GM18873 (cell line): ENCODE measurements around the gene CRYBA2.

Source experiments
- ATAC-seq: cut with Tn5 transposase; IDR thresholded peaks from one replicate; pipeline ENCODE4 v1.9.1; 2021; ENCODE audit warnings: mild to moderate bottlenecking, moderate library complexity, moderate number of reproducible peaks; ENCODE audit not compliant: unreplicated experiment, low FRiP score

CRYBA2 gene

DNA sequence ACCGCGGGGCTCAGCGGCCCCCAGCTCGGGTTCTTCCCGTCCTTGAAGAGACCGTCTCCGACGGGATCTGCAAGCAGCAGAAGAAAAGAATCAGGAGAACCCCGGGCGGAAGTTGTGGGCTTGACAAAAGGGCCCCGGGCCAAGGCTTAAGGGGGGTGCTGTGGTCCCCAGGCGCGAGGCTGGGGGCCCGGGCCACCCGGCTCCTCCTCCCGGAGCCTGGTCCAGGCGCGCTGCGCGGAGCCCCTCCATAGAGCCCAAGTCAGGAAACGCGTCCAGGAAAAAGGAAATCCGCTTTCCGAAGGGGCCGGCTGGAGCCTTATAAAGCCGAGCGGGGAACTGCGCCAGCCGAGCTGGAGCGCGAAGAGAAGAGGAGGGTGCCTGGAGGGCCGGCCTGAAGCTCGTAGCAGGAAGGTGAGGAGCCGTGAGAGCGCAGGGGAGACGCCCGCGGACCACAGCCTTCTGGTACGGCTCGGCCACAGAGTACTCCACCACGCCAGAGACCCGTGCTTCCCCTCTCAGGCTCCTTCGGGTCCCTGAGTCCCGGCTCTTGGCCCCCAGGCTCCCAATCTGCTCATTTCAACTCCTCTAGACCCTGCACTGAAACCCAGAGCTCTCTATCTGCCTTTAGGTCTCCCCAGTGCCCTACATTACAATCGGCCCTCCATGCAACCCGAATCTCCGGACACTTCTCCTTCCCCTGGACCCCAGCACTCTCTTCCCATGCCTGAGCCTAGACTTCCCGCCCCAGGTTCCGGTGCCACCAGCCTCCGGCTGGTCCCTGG, 8.8 kb downstream of the CRYBA2 start:
- ATAC-seq: no peak

DNA sequence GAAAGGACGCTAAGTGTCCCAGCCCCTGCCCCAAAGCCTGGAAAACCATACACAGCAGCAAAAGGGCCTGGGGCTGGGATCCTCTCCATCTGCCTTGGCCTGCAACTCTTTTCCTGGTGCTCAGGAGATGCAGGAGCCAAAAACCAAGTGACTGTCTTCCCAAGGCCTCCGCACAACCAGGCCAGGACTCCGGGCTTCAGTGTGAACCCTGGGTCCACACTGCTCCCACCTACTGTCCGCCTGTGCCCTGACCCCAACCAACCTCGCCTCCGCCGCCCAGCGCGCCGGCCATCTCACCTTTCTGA, 9.3 kb downstream of the CRYBA2 start:
- ATAC-seq: no peak

DNA sequence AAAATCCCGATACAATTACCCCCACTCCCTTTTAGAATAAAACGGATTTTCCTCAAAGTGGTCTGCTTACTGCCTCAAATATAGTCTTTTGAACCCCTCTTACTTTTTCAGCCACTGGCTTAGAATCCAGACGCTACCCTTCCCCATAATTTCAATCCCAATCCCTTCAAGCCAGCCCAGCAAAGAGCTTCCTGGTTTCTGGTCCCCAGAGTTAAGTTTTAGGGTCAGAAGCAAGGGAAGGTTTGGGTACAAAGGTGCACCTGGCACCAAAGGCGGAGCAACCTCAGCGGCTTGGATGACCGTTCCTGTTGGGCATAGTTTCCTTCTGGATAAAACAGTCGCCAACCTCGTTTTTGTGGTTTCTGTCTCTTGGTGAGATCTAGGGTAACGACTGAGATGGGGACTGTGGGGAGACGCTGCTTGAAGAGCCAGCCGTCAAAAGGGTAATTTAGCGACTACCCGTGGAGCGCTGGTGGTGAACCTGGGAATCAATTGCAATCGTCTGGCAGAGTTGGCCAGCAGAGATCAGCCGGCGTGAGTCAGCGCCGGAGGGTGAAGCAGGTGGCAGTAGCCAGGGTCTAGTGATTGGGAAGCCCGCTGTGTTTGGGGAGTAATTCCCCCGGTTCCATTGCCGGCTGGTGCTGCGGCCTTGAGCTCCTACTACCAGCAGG, 9.8 kb downstream of the CRYBA2 start:
- no peak for ATAC-seq

DNA sequence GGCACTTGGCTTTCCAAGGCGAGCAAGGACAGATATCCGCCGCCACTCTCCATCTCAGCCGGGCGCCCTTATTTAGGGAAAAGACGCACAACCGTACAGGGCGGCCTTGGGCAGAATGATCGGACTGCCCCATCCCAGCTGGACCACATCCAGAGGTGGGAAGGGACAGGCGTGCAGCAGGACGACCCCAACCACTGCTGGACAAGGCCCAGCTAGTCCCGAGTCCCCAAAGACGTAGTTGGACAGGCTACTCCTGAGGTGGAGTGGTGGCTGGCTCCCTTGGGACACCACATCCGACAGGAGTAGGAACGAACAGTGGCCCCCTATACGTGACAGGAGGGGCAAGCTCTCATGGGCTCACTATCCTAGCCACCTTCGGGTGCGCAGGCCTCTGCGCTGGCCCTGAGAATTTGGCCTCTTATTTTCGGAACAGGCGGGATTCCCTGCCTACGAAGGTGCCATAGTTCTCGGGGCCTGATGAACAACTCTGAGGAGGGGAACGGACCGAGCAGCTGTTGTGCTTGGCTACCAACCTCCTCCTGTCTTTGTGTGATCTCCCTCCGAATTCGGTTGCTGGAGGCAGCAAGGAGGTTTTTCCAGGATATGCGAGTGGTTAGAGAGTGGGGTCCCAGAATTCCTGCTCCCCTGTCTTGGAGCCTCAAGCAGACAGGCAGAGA, 10.5 kb downstream of the CRYBA2 start:
- ATAC-seq: no peak

DNA sequence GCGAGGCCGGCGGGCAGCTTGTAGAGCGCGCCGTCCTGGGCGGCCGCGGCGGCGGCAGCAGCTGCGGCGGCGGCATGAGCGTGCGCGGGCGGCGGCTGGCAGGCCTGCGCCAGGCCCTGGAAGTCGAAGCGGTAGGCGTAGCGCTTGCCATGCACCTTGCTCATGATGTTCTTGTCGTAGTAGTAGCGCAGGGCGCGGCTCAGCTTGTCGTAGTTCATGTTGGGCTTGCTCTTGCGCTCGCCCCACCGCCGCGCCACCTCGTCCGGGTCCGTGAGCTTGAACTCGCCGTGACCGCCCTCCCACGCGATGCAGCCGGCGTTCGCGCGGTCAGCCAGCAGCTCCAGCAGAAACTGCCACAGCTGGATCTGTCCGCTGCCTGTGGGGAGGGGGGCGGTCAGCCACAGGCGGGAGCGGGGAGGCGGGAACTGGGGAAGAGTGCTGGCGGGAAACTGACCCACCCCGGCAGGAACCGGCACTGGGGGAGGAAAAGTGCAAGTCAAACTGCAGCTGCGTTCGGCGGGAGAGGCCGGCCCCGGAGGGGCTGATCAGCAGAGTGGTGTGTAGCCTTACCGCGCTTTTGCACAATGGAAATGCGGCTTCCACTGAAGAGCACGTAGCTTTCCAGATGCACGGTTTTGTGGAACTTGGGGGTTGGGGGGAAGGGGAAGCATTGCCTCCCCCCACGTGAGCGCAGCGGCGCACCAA, 11.2 kb downstream of the CRYBA2 start:
- ATAC-seq: no peak

DNA sequence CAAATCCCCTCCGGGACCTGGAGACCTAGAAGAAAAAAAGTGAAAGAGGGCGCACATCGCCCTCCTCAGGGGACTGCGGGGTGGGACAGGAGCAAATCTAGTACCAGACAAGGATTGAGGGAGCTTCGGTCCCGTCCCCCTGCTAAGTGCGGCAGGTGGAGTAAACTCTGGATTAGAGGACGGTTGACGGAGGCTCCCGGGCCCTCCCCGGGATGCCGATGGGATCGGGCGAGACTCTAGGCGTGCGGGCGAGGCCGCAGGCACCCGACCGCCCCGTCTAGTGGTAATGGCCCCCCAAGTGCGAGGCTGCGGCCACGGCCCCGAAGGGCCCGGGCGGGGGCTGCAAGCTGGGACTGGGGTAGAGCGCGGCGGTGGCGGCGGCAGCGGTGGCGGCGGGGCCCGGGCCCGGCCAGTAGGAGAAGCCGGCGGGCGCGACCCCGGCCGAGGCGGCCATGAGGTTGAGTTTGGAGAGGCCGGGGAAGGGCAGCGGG, 11.8 kb downstream of the CRYBA2 start:
- no peak for ATAC-seq

DNA sequence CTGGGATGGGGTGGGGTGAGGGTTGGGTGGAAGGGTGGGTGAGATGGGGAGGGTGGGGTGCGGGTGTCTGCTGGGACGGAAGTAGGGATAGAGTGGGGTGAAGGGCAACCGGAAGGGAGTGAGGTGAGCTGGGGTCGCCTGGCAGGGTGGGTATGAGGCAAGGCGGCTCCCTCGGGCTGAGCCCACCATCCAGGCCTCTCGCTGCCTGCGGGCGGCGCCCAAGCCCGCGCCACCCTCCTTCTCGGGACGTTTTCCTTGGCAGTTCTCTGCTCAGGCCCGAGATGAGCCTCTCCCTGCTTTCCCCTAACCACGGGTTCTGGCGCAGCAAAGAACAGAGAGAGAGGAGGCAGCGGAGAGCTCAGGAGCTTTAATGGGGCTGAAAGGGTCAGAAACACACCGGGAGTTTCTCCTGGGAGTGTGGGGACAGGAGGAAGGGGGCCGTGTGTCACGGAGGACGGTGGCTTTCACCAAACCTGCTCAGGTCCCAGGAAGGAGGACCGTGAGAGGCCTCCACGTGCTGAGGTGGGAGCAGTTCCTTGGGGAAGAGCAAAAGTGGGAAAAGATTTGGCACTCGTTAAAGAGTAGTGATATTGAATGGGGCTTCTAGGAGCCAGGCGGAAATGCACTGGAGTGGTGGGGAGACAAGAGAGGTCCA, 12.4 kb downstream of the CRYBA2 start:
- ATAC-seq: no peak

DNA sequence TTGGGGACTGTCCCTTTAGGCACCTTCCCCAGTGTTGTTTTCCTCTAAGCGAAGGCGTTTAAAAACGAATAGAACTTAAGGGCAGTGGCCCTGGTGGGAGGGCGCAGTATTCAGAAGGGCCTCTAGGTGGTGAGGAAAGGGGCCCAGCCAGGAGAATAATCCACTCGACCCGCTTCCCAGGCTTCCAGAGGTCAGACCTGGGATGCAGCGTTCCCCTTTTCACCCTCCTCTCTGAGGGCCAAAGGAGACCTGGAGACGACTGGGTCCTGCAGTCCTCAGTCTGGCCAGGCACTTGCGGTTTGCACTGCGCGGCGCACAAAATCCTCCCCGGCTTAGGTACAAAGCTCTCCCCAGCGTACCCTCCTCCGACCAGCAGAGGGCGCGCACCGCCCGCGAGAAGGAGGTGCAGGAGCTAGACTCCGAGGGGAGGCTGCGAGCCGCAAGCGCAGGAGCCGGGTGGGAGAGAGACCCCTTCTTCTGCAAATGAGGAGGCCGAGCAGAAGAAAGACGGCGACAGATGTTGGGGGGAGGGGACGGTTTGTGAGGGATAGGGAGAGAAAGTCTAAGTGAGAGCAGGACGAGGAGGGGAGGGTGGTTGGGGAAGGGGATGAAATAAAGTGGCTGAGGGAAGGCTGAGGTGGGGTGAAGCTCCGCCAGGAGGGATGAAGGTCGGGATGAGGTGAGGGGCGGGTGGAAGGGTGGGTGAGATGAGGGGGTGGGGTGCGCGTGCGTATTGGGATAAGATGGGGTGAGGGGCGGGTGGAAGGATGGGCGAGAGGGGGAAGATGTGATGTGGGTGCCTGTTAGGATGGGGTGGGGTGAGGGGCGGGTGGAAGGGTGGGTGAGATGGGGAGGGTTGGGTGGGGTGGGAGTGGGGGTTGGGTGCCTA, 13.1 kb downstream of the CRYBA2 start:
- peak; percentile 71 for ATAC-seq

DNA sequence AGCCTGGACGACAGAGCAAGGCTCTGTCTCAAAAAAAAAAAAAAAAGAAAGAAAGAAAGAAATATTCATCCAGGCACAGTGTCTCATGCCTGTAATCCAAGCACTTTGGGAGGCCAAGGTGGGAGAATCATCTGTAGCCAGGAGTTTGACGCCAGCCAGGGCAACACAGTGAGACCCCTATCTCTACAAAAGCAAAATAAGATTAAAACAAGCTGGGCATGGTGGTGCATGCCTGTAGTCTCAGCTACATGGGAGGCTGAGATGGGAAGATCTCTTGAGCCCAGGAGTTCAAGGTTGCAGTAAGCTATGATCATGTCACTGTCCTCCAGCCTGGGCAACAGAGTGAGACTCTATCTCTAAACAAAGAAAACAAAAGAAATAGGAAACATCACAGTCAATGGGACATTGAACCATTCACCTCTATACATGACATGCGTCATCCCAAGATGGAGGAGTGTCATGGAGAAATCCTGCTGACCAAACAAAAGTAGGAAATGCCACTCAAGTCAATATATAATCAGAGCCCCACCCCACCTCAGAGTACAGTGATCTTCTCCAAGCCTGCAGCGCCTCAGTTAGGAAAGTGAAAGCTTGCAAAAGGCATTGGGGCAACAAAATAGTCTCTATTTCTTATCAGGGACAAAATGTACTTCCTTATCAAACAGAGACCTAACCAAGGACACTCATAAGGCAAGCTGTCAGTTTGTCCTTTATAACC, 18.0 kb downstream of the CRYBA2 start:
- no peak for ATAC-seq

DNA sequence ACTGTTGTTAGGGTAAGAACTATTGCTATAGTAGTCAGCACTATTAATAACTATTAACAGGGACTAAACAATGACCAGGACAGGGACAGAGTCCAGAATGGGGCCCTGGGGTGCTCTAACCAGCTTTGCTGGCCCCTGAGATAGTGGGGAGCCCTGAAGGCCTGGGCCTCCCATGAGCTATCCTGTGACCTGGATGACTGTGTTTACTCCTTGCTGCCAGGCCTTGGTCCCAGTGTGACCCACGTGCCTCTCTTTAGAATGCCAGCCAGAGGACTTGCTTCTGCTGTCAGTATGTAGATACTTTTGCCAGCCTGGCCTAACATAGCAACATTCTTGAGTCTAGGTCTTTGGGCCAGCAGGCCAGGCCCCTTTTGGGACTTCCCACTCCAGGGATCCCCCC, 22.3 kb downstream of the CRYBA2 start:
- ATAC-seq: no peak

DNA sequence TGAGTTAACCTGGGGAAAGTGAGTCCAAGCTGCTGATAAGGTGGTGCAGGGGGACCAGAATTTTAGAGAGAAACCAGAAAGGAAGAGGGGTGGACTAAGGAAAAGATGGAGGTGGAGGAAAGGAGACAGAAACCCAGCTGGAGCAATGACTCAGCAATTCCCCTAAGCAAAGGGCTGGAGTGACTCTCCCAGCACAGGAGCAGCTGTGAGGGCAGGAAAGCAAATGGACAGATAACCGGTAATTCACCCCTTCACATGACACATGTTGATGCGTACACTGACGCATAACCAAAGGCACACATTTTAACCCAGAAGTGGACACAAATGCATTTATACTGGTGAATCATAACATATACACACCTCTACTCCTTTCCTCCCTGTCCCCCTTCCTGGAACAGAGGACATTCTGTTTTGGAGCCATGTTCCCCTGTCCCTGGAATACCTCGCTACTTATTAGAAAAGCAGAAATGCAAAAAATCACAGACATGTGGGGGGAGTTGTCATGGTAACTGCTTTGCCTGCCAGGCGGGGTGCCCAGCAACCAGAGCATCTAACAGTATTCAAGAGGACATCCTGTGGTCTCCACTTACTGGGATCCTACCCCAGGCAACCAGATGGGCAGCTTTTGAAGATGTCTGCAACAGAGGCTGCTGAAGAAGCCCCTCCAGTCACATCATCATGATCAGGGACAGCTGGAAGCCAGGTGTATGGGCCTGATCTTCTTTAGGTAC, 29.0 kb downstream of the CRYBA2 start:
- no peak for ATAC-seq

DNA sequence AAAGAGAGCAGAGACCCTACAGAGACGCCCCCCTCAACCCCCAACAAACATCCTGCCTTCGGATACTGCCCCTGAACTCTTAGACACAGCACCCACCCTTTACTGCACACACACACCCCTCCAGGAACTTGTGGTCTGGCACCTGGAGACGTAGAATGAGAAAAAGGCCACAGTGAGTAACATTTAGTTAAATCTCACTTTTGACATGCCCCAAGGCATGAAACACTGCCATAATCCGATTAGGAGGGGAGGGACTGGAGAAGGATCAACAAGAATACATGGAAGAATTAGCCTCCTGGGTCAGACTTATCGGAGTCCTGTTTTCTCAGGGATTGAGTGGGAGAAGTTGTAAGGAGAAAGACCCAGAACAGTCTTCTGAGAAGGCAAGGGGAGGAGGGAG, 29.6 kb downstream of the CRYBA2 start:
- no peak for ATAC-seq

DNA sequence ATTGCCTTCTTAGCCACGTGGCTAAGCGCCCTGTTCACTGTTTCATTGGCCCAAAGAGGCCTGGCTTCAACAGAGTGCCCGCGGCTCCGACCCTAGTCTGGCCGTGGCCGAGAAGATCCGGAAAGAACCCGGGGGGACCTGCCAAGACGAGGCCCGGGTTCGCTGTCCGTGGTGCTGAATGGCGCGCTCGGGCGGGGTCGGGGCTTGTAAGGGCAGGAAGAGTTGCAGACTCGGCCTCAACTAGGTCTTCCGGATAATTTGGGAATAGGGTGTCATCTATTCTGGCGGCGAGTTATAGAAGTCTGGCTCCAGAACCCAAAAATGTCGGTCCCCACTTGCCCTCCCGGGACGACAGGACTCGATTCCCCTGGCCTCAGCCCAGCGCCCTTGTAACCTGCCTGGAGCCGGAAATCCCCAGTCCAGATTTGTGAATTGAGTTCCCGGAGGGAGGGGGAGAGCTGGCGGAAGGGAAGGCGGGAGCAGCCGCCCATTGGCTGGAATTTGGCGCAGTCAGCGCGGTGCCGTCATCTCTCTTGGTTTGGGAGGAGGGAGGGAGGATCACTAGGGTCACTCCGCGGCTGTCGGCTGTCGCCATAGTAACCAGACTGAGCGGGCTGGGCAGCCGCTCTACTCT, 30.2 kb downstream of the CRYBA2 start:
- no peak for ATAC-seq

DNA sequence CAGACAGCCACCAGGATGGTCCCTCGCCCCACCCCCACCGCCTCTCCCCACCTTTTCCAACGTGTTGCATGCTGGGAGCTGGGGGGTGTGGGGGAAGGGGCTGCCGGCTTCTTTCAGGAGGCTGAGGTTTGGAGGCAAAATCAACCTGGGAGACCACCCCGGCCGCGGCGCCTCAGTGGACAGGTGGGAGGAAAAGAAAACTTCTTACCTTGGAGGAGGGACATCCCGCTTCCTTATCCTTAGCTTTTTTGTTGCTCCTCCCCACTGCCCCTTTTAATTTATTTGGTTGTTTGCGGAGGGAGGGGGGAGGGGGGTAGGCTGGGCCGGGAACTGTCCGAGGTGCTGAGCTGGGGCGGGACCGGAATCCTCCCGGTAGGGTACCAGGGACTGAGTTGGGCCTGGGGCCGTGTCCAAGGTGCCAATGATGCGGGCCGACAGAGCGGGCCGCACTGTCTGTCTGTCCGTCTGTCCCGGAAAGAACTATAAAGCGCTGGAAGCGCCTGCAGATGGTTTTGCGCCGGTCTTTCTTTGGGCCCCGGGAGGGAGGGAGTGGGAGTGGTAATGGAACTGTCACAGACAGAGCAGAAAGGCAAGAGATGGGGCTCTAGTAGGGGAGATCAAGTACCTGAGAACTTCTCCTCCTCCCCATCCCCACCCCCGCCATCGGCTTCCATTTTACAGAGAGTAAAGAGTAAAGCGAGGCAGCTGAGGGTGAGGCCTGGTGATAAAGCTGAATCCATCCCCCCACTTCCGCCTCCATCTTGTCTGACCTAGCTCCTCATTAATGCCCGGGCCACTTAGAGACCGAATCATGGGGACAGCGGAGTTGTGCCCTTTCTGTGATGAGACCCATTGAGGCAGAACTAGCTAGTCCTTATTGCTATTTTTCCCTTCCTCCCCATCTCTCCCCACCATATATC, 31.3 kb downstream of the CRYBA2 start:
- no peak for ATAC-seq

DNA sequence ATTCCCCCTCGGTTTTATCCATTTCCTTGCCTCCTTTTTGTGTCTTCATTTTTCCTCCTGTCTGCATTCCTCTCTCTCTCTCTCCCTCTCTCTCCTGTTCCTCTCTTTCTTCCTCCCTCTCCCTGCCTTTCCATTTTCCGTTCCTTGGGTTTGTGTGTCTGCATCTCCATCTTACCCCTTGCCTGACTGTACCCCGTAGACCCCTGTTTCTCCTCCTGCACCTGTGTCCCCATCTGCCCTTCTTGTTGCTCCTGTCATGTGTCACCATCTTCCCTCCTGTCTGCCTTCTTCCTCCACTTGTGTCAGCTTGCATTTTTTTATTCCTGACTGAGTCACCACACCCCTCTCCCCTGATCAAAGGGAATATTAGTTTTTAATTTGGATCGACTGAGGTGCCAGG, 32.0 kb downstream of the CRYBA2 start:
- ATAC-seq: no peak

DNA sequence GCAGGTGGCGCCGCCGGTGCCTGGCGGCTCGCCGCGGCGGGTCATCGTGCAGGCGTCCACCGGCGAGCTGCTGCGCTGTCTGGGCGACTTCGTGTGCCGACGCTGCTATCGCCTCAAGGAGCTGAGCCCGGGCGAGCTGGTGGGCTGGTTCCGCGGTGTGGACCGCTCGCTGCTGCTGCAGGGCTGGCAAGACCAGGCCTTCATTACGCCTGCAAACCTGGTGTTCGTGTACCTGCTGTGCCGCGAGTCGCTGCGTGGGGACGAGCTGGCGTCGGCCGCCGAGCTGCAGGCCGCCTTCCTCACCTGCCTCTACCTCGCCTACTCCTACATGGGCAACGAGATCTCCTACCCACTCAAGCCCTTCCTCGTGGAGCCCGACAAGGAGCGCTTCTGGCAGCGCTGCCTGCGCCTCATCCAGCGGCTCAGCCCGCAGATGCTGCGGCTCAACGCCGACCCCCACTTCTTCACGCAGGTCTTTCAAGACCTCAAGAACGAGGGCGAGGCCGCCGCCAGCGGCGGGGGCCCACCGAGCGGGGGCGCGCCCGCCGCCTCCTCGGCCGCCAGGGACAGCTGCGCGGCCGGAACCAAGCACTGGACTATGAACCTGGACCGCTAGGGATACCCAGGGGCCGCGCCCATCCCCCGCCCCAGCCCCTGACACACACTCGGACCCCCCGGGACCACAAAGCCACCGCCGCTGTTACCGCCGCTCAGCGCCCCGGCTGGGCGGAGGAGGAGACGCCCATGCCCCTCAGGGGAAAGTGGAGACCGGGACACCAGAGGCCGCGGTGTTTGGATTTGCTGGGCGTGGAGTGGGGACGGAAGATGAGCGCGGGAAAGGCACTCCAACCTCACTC, 32.7 kb downstream of the CRYBA2 start:
- ATAC-seq: no peak
